HL-60 (cell line): Measurements from ENCODE around the gene SH3GL3.

Experiments
- DNase-seq, 2 experiments: peaks; one replicate each; pipeline ENCODE4 v3.0.0-alpha.2; 2010 to 2020; ENCODE audit warnings: low read depth in 1 of 2, low spot score in 1 of 2
- H3K27ac ChIP-seq: fragments of 250-450 bp; sonication (Bioruptor Pico); replicated peaks from 2 replicates; pipeline ENCODE4 v1.5.1; 2020; ENCODE audit warnings: mild to moderate bottlenecking, moderate library complexity
- H3K27me3 ChIP-seq: fragments of 250-450 bp; sonication (Bioruptor Pico); 2 replicates; pipeline ENCODE4 v1.5.1; 2021; ENCODE audit warnings: mild to moderate bottlenecking, moderate library complexity; ENCODE audit not compliant: insufficient read depth, poor library complexity, severe bottlenecking
- H3K4me3 ChIP-seq: replicated peaks from 2 replicates; pipeline ENCODE4 v1.5.1; 2011; ENCODE audit warnings: mild to moderate bottlenecking, control low read depth, low read length; ENCODE audit not compliant: insufficient read depth
- CTCF ChIP-seq: IDR thresholded peaks from one replicate; pipeline ENCODE4 v1.5.1; 2011; ENCODE audit warnings: low read length, control low read depth, inconsistent platforms; ENCODE audit not compliant: insufficient read depth
- GABPA ChIP-seq: IDR thresholded peaks from 2 replicates; pipeline ENCODE4 v1.6.1; 2012; ENCODE audit warnings: low read depth
- POLR2AphosphoS5 ChIP-seq: IDR thresholded peaks from 2 replicates; pipeline ENCODE4 v1.6.1; 2012; ENCODE audit warnings: low read depth
- REST ChIP-seq: IDR thresholded peaks from 2 replicates; pipeline ENCODE4 v1.6.1; 2012; ENCODE audit warnings: low read depth; ENCODE audit not compliant: insufficient replicate concordance
- SPI1 ChIP-seq: IDR thresholded peaks from 2 replicates; pipeline ENCODE4 v1.6.1; 2012; ENCODE audit warnings: low read depth, mild to moderate bottlenecking, borderline replicate concordance

SH3GL3 gene

GRCh38 chr15:83585601-83586335 is 138.6 kb downstream of the SH3GL3 start:
- DNase-seq: no peak
- no peak overlapping the region for H3K27ac ChIP-seq
- H3K4me3 ChIP-seq: no peak overlapping the region
- H3K27me3 ChIP-seq: no peaks in the 10 kb centered on the region
- no peak for TF ChIP-seq SPI1
- TF ChIP-seq POLR2AphosphoS5: no peak
- no peak for TF ChIP-seq CTCF
- no peak for TF ChIP-seq REST
- TF ChIP-seq GABPA: no peak

GRCh38 chr15:83587091-83587490 is 139.9 kb downstream of the SH3GL3 start:
- Histone ChIP-seq H3K27me3 (no peaks in the 10 kb centered on the region), H3K4me3 (no peak overlapping the region), H3K27ac (no peak overlapping the region)
- TF ChIP-seq CTCF (no peak), POLR2AphosphoS5 (no peak), GABPA (no peak), SPI1 (no peak), REST (no peak)
- no peak for DNase-seq

GRCh38 chr15:83588441-83588840 is 141.3 kb downstream of the SH3GL3 start:
- Histone ChIP-seq H3K27ac (no peak overlapping the region), H3K4me3 (no peak overlapping the region), H3K27me3 (no peaks in the 10 kb centered on the region)
- no peak for TF ChIP-seq POLR2AphosphoS5
- no peak for TF ChIP-seq REST
- no peak for TF ChIP-seq GABPA
- TF ChIP-seq CTCF: no peak
- TF ChIP-seq SPI1: no peak
- no peak for DNase-seq
